ENCODE results near the gene EHD4. TPM values are rescaled to one million over a fixed set of nuclear protein-coding genes. Genes with fewer than 3 reads are reported as not detected.

Gene EHD4
- total RNA-seq, 1 donor from 2014 or later, result 30.2 TPM

DNA sequence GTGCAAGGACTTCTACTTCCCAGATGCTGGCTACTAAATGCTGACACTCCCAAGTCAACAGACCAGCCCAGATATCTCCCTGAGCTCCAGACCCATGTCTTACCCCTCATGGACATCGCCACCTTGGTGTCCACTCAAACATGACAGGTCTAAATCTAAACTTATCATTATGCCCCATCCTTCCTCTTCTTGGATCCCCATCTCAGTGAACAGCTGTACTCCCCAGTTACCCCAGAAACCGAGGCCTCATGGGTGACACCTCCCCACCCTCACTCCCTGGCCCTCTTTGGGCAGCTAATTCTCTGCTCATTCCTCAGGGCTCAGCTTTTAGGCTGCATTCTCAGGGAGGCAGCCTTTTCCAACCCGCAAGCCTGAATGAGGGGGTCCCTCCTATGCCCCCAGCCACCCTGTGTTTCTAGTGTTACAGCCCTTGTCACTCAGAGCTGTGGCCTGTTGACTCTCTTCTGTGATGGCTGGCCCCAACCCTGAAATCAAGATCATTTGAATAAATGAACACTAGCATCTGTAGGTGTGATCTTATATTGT lies 5.4 kb downstream of the EHD4 start:
- no peak for DNase-seq (ENCODE audit: low read depth)
- TF ChIP-seq, protein P1, sequence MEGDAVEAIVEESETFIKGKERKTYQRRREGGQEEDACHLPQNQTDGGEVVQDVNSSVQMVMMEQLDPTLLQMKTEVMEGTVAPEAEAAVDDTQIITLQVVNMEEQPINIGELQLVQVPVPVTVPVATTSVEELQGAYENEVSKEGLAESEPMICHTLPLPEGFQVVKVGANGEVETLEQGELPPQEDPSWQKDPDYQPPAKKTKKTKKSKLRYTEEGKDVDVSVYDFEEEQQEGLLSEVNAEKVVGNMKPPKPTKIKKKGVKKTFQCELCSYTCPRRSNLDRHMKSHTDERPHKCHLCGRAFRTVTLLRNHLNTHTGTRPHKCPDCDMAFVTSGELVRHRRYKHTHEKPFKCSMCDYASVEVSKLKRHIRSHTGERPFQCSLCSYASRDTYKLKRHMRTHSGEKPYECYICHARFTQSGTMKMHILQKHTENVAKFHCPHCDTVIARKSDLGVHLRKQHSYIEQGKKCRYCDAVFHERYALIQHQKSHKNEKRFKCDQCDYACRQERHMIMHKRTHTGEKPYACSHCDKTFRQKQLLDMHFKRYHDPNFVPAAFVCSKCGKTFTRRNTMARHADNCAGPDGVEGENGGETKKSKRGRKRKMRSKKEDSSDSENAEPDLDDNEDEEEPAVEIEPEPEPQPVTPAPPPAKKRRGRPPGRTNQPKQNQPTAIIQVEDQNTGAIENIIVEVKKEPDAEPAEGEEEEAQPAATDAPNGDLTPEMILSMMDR (conservative IDR thresholded peaks at IDR 0.05; ENCODE audit: low read depth, low read length), result no peak
- no peak overlapping the region for H3K4me3 ChIP-seq (ENCODE audit: low read depth, low read length)

DNA sequence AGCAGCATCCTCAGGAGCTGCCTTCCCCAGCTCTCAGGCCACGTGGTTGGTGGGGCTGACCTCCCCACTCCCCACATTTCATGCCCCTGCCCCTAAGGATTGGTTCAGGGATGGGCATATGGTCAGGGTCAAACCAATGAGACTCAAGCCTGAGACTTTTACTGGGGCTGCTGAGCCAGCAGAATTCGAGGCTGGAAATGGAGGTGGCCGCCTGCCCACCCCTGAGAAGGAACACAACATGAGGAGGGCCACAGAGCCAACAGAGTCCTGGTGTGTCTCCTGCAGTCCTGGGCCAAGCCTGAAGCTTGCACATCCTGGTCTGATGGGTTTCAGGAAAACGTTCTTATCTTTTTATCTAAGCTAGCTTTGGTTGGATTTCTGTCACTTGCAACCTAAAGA lies 5.9 kb downstream of the EHD4 start:
- TF ChIP-seq, protein P1 (conservative IDR thresholded peaks at IDR 0.05; ENCODE audit: low read depth, low read length), result no peak
- H3K4me3 ChIP-seq (ENCODE audit: low read depth, low read length), result no peak overlapping the region
- no peak for DNase-seq (ENCODE audit: low read depth)

DNA sequence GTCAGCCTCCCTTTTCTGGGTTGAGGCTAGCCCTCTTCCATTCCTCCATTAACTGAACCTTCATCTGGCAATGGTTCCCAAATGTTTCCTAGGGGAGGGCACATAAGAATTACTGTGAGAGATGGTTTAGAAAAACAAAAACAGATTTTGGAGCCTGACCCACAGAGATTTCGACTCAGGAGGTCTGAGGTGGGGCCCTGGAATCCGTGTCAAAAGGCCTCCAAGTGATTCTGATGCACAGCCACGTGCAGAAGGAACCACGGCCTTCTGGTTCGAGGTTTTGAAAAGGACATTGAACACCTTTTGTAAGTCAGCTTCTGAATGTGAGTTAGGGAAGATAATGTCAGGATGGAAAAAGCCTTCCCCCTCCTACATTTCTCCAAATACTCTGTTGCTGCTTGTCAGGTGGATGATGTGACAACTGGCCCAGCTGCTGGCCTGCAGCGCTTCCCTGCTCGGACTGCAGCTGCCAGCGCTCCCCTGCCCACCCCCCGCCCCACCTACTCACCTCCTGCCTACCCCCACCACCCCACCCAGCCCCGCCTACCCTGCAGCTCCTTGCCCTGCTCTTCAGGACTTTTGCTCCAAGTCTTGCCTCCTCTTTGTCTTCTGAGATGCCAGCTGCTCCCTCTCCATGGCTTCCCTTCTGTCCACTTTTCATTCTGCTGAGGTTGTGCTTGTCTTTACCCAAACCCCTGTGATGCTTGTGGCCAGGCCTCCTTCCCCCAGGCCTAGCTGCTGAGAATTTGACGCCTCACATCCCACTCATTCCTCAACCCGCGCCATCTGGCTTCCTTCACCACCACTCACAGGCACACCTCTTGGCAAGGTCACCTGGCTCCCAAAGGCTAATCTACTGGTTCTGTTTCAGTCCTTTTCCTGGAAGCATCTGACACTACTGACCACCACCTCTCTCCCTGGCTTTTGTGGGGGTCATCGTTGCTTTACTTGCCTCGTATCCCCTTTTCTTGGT lies 6.6 kb downstream of the EHD4 start:
- no peak for DNase-seq (ENCODE audit: low read depth)

DNA sequence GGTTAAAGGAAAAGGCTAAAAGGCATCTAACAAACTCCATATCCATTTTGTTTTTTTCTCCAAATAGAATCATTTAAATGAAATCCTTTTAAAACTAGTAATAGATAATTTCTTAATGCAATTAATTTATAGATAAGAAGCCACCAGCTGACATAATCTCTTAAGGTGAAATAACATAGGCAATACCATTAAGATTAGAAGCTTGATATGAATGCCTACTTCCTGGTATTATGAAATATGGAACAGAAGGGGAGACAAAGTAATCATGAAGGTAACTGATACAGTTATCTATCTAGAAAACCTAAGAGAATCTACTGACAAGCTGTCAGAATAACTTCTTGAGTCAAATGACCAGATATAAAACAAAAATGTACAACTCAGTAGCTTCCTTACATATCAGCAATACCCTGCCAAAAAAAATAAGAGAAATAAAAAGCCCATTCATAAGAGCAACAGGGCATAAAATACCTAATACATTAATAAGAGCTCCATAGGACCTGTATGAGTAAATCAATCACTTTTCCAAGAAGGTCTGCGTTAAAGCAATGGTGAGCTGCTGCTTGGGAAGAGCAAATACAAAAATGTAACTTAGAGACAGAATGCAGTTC lies 10.7 kb downstream of the EHD4 start:
- no peak overlapping the region for H3K4me3 ChIP-seq (ENCODE audit: low read depth, low read length)
- DNase-seq (ENCODE audit: low read depth), result no peak
- TF ChIP-seq, protein P1 (conservative IDR thresholded peaks at IDR 0.05; ENCODE audit: low read depth, low read length), result no peak

More for the DNA sequence above, 6.6 kb downstream of the EHD4 start:
- no peak overlapping the region for H3K4me3 ChIP-seq (ENCODE audit: low read depth, low read length)
- TF ChIP-seq, protein P1 (conservative IDR thresholded peaks at IDR 0.05; ENCODE audit: low read depth, low read length), result no peak

DNA sequence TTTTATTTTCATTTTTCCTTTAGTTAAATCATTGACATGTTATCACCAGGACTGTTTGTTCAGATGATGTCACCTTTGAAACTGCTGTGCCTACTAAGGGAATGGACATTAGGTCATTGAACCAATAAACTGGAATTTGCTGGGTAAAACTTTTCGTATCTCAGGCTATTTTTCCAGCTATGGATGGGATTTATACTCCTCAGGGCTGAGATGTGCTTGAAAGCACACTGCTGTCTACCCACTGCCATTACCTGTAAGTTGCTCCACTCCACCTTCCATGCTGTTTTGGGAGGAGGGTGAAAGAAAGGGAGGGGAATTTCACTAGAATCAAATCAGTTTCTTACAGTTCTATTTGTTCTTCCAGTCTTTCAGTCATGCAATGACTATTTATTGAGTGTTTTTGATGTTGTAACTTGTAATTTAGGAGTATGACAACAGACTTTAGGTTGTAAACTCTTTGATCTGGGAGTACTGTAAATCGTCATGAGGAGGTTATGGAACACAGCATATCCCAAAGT lies 11.3 kb downstream of the EHD4 start:
- TF ChIP-seq, protein P1 (conservative IDR thresholded peaks at IDR 0.05; ENCODE audit: low read depth, low read length), result no peak
- peak; percentile 64 for DNase-seq (ENCODE audit: low read depth)
- H3K4me3 ChIP-seq (ENCODE audit: low read depth, low read length), result peak overlapping the region; percentile 21

DNA sequence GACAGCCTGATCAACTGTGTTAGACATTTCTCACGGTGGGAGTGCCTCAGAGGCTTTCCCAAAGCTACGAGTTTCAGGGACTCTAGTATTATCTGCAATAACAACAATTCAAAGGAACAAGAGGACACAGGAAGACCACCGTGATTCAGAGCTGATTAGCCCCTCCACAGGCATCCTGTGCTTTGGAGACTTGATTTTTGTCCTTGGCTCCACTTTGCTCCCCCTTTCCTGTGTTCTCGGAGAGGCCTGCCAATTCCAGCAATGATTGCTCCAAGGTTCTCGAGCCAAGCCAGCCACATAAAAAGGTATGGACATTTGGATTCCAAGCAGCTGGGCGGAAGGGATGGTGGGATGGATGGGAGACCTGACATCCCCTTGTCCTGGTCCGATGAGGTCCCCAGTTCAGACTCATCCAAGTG lies 14.3 kb downstream of the EHD4 start:
- no peak for DNase-seq (ENCODE audit: low read depth)
- TF ChIP-seq, protein P1 (conservative IDR thresholded peaks at IDR 0.05; ENCODE audit: low read depth, low read length), result no peak

More for the DNA sequence above, 14.3 kb downstream of the EHD4 start:
- no peak overlapping the region for H3K4me3 ChIP-seq (ENCODE audit: low read depth, low read length)

Measured in epithelial cell of proximal tubule (primary cell).